Endothelial cell of umbilical vein (primary cell): ENCODE results near the gene DLST. TPM values are rescaled to one million over a fixed set of nuclear protein-coding genes. Genes with fewer than 3 reads are reported as not detected.

Experiments
- BruUV-seq: library from RNA; stranded (reverse); fragments of 400-500 nt; replicated peaks from 2 replicates; lab custom pipeline; 2021; lab: Mats Ljungman, UMichigan
- CTCF ChIA-PET: fragments of 300-600, 350-600 bp; sonication (Branson Sonifier 250); formaldehyde crosslinking; loops from one replicate; lab custom pipeline; 2021; ENCODE audit warnings: antibody characterized with exemption, inconsistent platforms; lab: Charles Lee
- POLR2A ChIA-PET: fragments of 300-600, 350-600 bp; sonication (Branson Sonifier 250); formaldehyde crosslinking; loops from one replicate; lab custom pipeline; 2021; ENCODE audit warnings: antibody characterized with exemption, inconsistent platforms; lab: Charles Lee
- DNase-seq: peaks from one replicate; pipeline ENCODE4 v3.0.0-alpha.2; 2011; ENCODE audit warnings: low read depth, low spot score
- FAIRE-seq: peaks from 2 replicates; lab custom pipeline; 2011; peaks lifted over from hg19 to GRCh38; lab: Jason Lieb, UNC
- H2AFZ ChIP-seq: 2 replicates; pipeline ENCODE4 v1.6.0; 2012; ENCODE audit warnings: low read depth, low read length, control low read depth, inconsistent platforms
- H3K27ac ChIP-seq: 2 replicates; pipeline ENCODE4 v1.5.1; 2011; ENCODE audit warnings: low read depth, mild to moderate bottlenecking, control low read depth, low read length, moderate library complexity; ENCODE audit not compliant: insufficient read depth
- H3K27me3 ChIP-seq, 2 experiments: 2 replicates each; pipeline versions ENCODE4 v1.6.0 to v1.6.1; 2011; ENCODE audit warnings: low read length in 2 of 2, mixed read lengths in 1 of 2; ENCODE audit not compliant: control insufficient read depth in 2 of 2, insufficient read depth in 2 of 2
- H3K36me3 ChIP-seq, 2 experiments: 2 replicates in 1 of 2; 3 replicates in 1 of 2; pipeline ENCODE4 v1.5.1; 2011; ENCODE audit warnings: low read length in 2 of 2, mild to moderate bottlenecking in 1 of 2, moderate library complexity in 1 of 2; ENCODE audit not compliant: control insufficient read depth in 2 of 2, insufficient read depth in 2 of 2; ENCODE audit errors: extremely low read depth in 1 of 2
- H3K4me1 ChIP-seq: 3 replicates; pipeline ENCODE4 v1.5.1; 2011; ENCODE audit warnings: mild to moderate bottlenecking, low read length; ENCODE audit not compliant: control insufficient read depth, insufficient read depth; ENCODE audit errors: extremely low read depth
- H3K4me2 ChIP-seq: 2 replicates; pipeline ENCODE4 v1.6.1; 2011; ENCODE audit warnings: low read length, control low read depth, mixed read lengths; ENCODE audit not compliant: insufficient read depth
- H3K4me3 ChIP-seq, 3 experiments: fragments of 200-600 bp in 1 of 3; sonication (generic), shearing (Covaris generic) in 1 of 3; replicated peaks in 1 of 3; 2 replicates each; pipeline ENCODE4 v1.5.1; 2011 to 2016; ENCODE audit warnings: control low read depth in 3 of 3, low read length in 3 of 3, mild to moderate bottlenecking in 2 of 3, inconsistent platforms in 1 of 3, low read depth in 1 of 3, moderate library complexity in 1 of 3; ENCODE audit not compliant: insufficient read depth in 1 of 3
- H3K79me2 ChIP-seq: 2 replicates; pipeline ENCODE4 v1.6.0; 2012; ENCODE audit warnings: low read length, inconsistent platforms; ENCODE audit not compliant: control insufficient read depth, insufficient read depth
- H3K9ac ChIP-seq: replicated peaks from 2 replicates; pipeline ENCODE3; 2011; ENCODE audit warnings: low read length, control low read depth; ENCODE audit not compliant: insufficient read depth; ENCODE audit errors: extremely low read depth
- H3K9me1 ChIP-seq: replicated peaks from 3 replicates; pipeline ENCODE4 v1.6.0; 2011; ENCODE audit warnings: mild to moderate bottlenecking, low read length; ENCODE audit not compliant: control insufficient read depth, insufficient read depth; ENCODE audit errors: extremely low read depth
- H3K9me3 ChIP-seq: replicated peaks from 2 replicates; pipeline ENCODE4 v1.5.1; 2012; ENCODE audit warnings: low read length, inconsistent platforms; ENCODE audit not compliant: control insufficient read depth, insufficient read depth
- H4K20me1 ChIP-seq: replicated peaks from 2 replicates; pipeline ENCODE3; 2011; ENCODE audit warnings: mild to moderate bottlenecking, low read length; ENCODE audit not compliant: control insufficient read depth, insufficient read depth; ENCODE audit errors: extremely low read depth
- CTCF ChIP-seq, 2 donors: IDR thresholded peaks; 1 replicate in 1 of 2; 2 replicates in 1 of 2; pipeline ENCODE4 v1.5.1; 2011; ENCODE audit warnings: low read length in 2 of 2, mild to moderate bottlenecking in 2 of 2, moderate library complexity in 2 of 2, control low read depth in 1 of 2, inconsistent platforms in 1 of 2, low read depth in 1 of 2; ENCODE audit not compliant: insufficient read depth in 1 of 2; ENCODE audit errors: extremely low read depth in 1 of 2
- EZH2 ChIP-seq: IDR thresholded peaks from 2 replicates; pipeline ENCODE4 v1.6.1; 2012; ENCODE audit warnings: borderline replicate concordance, low read depth, mild to moderate bottlenecking, moderate library complexity, low read length, inconsistent platforms; ENCODE audit not compliant: severe bottlenecking
- FOS ChIP-seq: IDR thresholded peaks from 2 replicates; pipeline ENCODE4 v1.6.1; 2011; ENCODE audit warnings: mild to moderate bottlenecking, low read length, moderate library complexity, borderline replicate concordance; ENCODE audit not compliant: insufficient read depth
- GATA2 ChIP-seq: IDR thresholded peaks from 2 replicates; pipeline ENCODE4 v1.7.0; 2011; ENCODE audit warnings: low read depth, mild to moderate bottlenecking, moderate library complexity, mixed read lengths, low read length; ENCODE audit not compliant: insufficient read length, insufficient read depth
- JUN ChIP-seq: IDR thresholded peaks from 2 replicates; pipeline ENCODE4 v1.6.1; 2011; ENCODE audit warnings: borderline replicate concordance, low read depth; ENCODE audit not compliant: insufficient read length, insufficient read depth
- MAX ChIP-seq: IDR thresholded peaks from 2 replicates; pipeline ENCODE4 v1.6.1; 2011; ENCODE audit not compliant: insufficient read depth, insufficient read length
- MYC ChIP-seq: IDR thresholded peaks from one replicate; pipeline ENCODE4 v1.6.1; 2011; ENCODE audit warnings: mild to moderate bottlenecking, low read depth, low read length
- POLR2A ChIP-seq: IDR thresholded peaks from 2 replicates; pipeline ENCODE4 v1.6.1; 2012; ENCODE audit warnings: low read depth, mild to moderate bottlenecking, control low read depth, low read length
- POLR2AphosphoS5 ChIP-seq: IDR thresholded peaks from 2 replicates; pipeline ENCODE4 v1.6.1; 2012; ENCODE audit warnings: low read depth, mild to moderate bottlenecking, control low read depth, low read length, moderate library complexity; ENCODE audit not compliant: insufficient read depth
- dilution Hi-C: fragments of 300-500 bp; cut with MboI; formaldehyde crosslinking; loops from one replicate; pipeline ENCODE4 v1.15.0; 2019; ENCODE audit warnings: low sequenced_read_pairs; ENCODE audit not compliant: extremely low pct_ligation_motif_present
- intact Hi-C: fragments of 100-400 bp; cut with micrococcal nuclease; formaldehyde crosslinking; loops from one replicate; pipeline ENCODE4 v1.10.0; 2022
- polyA plus RNA-seq, 4 experiments: library from polyadenylated mRNA; depleted of rRNA in 3 of 4; stranded (reverse) in 3 of 4; unstranded in 1 of 4; fragments of >200 nt; gene quantifications; 2 replicates each; pipeline versions ENCODE4 v1.2.1 to v1.2.3, GENCODE V29; 2011 to 2012; ENCODE audit warnings: missing spikeins in 1 of 4
- total RNA-seq: library from RNA; stranded (reverse); gene quantifications from 2 replicates; pipeline ENCODE4 v1.2.3, GENCODE V29; 2021

DLST gene
- total and polyA plus RNA-seq, 2 donors (not counting 3 experiments of a cell fraction or from before 2014, with no cell fraction given): 98.4 to 110 TPM

GRCh38 chr14:74838166-74838565 is 43.5 kb upstream of the DLST start:
- intact Hi-C loops: no loop called here
- POLR2A ChIA-PET: no interaction called here
- H3K27me3 ChIP-seq: no peaks in the 10 kb centered on the region
- CTCF ChIA-PET: interaction anchor here (1.0 to 1.2 kb wide), 3 partner anchors 17 to 230 kb away, joined by 3 to 5 read pairs (median 3); no protein-coding TSS in a partner anchor
- no peaks in the 10 kb centered on the region for H3K9me1 ChIP-seq
- DNase-seq (no peak), FAIRE-seq (no peak)
- TF ChIP-seq FOS: no peak
- TF ChIP-seq POLR2A: no peak
- no peak for TF ChIP-seq MYC
- TF ChIP-seq EZH2: no peak
- TF ChIP-seq CTCF (IDR thresholded peaks at IDR 0.05; ENCODE audit: extremely low read depth in 1 of 2, insufficient read depth in 1 of 2, low read depth in 1 of 2, low read length in 2 of 2): no peak
- TF ChIP-seq POLR2AphosphoS5: no peak
- no peak for TF ChIP-seq MAX
- no peak for TF ChIP-seq GATA2
- no peak for TF ChIP-seq JUN
- H3K9me3 ChIP-seq: no peaks in the 10 kb centered on the region
- H4K20me1 ChIP-seq: no peaks in the 10 kb centered on the region
- H3K4me1 ChIP-seq: peaks cover 11% of the 10 kb centered on the region
- H3K27ac ChIP-seq: no peak overlapping the region
- H3K9ac ChIP-seq: no peak overlapping the region
- dilution Hi-C loops: no loop called here
- no peak overlapping the region for H2AFZ ChIP-seq
- H3K4me2 ChIP-seq: no peak overlapping the region
- no peaks in the 10 kb centered on the region for H3K79me2 ChIP-seq
- no peak overlapping the region for H3K4me3 ChIP-seq
- H3K36me3 ChIP-seq: peaks cover 6 to 9% of the 10 kb centered on the region in 2 experiments
- BruUV-seq: no TSS peak
